PC-9 (cell line): ENCODE results near the gene PRDM16. TPM values are rescaled to one million over a fixed set of nuclear protein-coding genes. Genes with fewer than 3 reads are reported as not detected.

Experiments
- BruUV-seq: library from RNA; stranded (reverse); fragments of 400-500 nt; replicated peaks from 2 replicates; lab custom pipeline; 2021; lab: Mats Ljungman, UMichigan
- CTCF ChIA-PET: fragments of 300-600 bp; sonication (Branson Sonifier 250); formaldehyde crosslinking; loops from one replicate; lab custom pipeline; 2022; ENCODE audit warnings: antibody characterized with exemption; lab: Charles Lee
- POLR2A ChIA-PET: fragments of 300-600 bp; sonication (Branson Sonifier 250); formaldehyde crosslinking; loops from one replicate; lab custom pipeline; 2022; ENCODE audit warnings: antibody characterized with exemption; ENCODE audit not compliant: unreplicated experiment; lab: Charles Lee
- DNase-seq, 2 experiments: peaks; one replicate each; pipeline versions ENCODE4 v3.0.0 to v3.0.0-alpha.2; 2015 to 2022; ENCODE audit warnings: mixed read lengths in 1 of 2
- H2AFZ ChIP-seq: fragments of 200-600 bp; sonication (generic); 2 replicates; pipeline ENCODE4 v1.8.1; 2017; ENCODE audit warnings: antibody characterized with exemption
- H3F3A ChIP-seq: fragments of 200-600 bp; sonication (generic); 2 replicates; pipeline ENCODE4 v1.8.1; 2017; ENCODE audit warnings: antibody characterized with exemption, mild to moderate bottlenecking, low read depth; ENCODE audit not compliant: insufficient read depth
- H3K27ac ChIP-seq: fragments of 200-600 bp; sonication (generic); 2 replicates; pipeline ENCODE4 v1.6.1; 2016; ENCODE audit warnings: mixed run types
- H3K27me3 ChIP-seq: fragments of 200-600 bp; sonication (generic); 2 replicates; pipeline ENCODE4 v1.6.1; 2016; ENCODE audit warnings: low read depth, mixed run types; ENCODE audit not compliant: insufficient read depth
- H3K36me3 ChIP-seq: fragments of 200-600 bp; sonication (generic); 2 replicates; pipeline ENCODE4 v1.6.1; 2016; ENCODE audit warnings: low read depth, mixed run types
- H3K4me1 ChIP-seq: fragments of 200-600 bp; sonication (generic); replicated peaks from 2 replicates; pipeline ENCODE4 v1.6.1; 2016; ENCODE audit warnings: mixed run types; ENCODE audit not compliant: insufficient read depth
- H3K4me2 ChIP-seq: fragments of 200-600 bp; sonication (generic); 2 replicates; pipeline ENCODE4 v1.6.1; 2017; ENCODE audit warnings: mixed run types
- H3K4me3 ChIP-seq: fragments of 200-600 bp; sonication (generic); 2 replicates; pipeline ENCODE4 v1.6.1; 2016; ENCODE audit warnings: mixed run types
- H3K79me2 ChIP-seq: fragments of 200-600 bp; sonication (generic); 2 replicates; pipeline ENCODE4 v1.6.1; 2017; ENCODE audit warnings: low read depth, mixed run types
- H3K9me2 ChIP-seq: fragments of 200-600 bp; sonication (generic); 2 replicates; pipeline ENCODE4 v1.8.1; 2017; ENCODE audit warnings: mild to moderate bottlenecking; ENCODE audit not compliant: insufficient read depth
- H3K9me3 ChIP-seq: fragments of 200-600 bp; sonication (generic); 2 replicates; pipeline ENCODE4 v1.8.1; 2016; ENCODE audit warnings: low read depth; ENCODE audit not compliant: insufficient read depth
- H4K20me1 ChIP-seq: fragments of 200-600 bp; sonication (generic); 2 replicates; pipeline ENCODE4 v1.8.1; 2017; ENCODE audit not compliant: insufficient read depth
- CTCF ChIP-seq: fragments of 200-600 bp; sonication (generic); conservative IDR thresholded peaks from 2 replicates; pipeline ENCODE4 v1.6.1; 2017; ENCODE audit warnings: mixed run types, antibody characterized with exemption, mild to moderate bottlenecking, moderate library complexity
- EZH2 ChIP-seq: fragments of 200-600 bp; sonication (generic); IDR thresholded peaks from 2 replicates; pipeline ENCODE4 v1.8.0; 2017; ENCODE audit warnings: antibody characterized with exemption, low read depth
- intact Hi-C: fragments of 100-400 bp; cut with micrococcal nuclease; formaldehyde crosslinking; loops from one replicate; pipeline ENCODE4 v1.10.0; 2022; ENCODE audit not compliant: unreplicated experiment
- total RNA-seq: library from RNA; stranded (reverse); gene quantifications from 2 replicates; pipeline ENCODE4 v1.2.3, GENCODE V29; 2021

Gene PRDM16
- total RNA-seq, 1 experiment from 2014 or later = not detected

- H4K20me1 ChIP-seq = no peaks in the 10 kb centered on the region; the same call in 1 of the 2 replicates
- H3K27ac ChIP-seq = no peak overlapping the region
- H3K27me3 ChIP-seq = peaks cover 100% of the 10 kb centered on the region
- ChIA-PET POLR2A (no interaction called here), CTCF (no interaction called here)
- BruUV-seq = no TSS peak
- no peak overlapping the region for H3K4me2 ChIP-seq
- no peak for DNase-seq
- no peaks in the 10 kb centered on the region for H3K36me3 ChIP-seq
- H3K9me2 ChIP-seq = no peaks in the 10 kb centered on the region
- no peaks in the 10 kb centered on the region for H3K79me2 ChIP-seq
- H3F3A ChIP-seq = no peaks in the 10 kb centered on the region
- TF ChIP-seq CTCF = no peak
- TF ChIP-seq EZH2 = no peak
- no peaks in the 10 kb centered on the region for H3K4me1 ChIP-seq
- intact Hi-C loops = no loop called here
- no peaks in the 10 kb centered on the region for H3K9me3 ChIP-seq
- no peak overlapping the region for H2AFZ ChIP-seq
- no peak overlapping the region for H3K4me3 ChIP-seq
These were observed 68.4 kb downstream of the PRDM16 start for GRCh38 chr1:3137111-3138100.

GRCh38 chr1:3138623-3139151, 69.7 kb downstream of the PRDM16 start:
- Histone ChIP-seq H3K36me3 (no peaks in the 10 kb centered on the region), H3K27ac (no peak overlapping the region), H4K20me1 (no peaks in the 10 kb centered on the region; the same call in 1 of the 2 replicates), H3K4me1 (no peaks in the 10 kb centered on the region), H3K9me3 (no peaks in the 10 kb centered on the region), H3K4me2 (no peak overlapping the region), H3K9me2 (no peaks in the 10 kb centered on the region), H3F3A (no peaks in the 10 kb centered on the region), H3K27me3 (peaks cover 100% of the 10 kb centered on the region), H3K79me2 (no peaks in the 10 kb centered on the region), H2AFZ (no peak overlapping the region), H3K4me3 (no peak overlapping the region)
- ChIA-PET POLR2A (no interaction called here), CTCF (no interaction called here)
- intact Hi-C loops = no loop called here
- no TSS peak for BruUV-seq
- TF ChIP-seq EZH2 (no peak), CTCF (no peak)
- DNase-seq = no peak

- H3K79me2 ChIP-seq = no peaks in the 10 kb centered on the region
- H4K20me1 ChIP-seq = no peaks in the 10 kb centered on the region; the same call in 1 of the 2 replicates
- ChIA-PET CTCF (no interaction called here), POLR2A (no interaction called here)
- H3K4me2 ChIP-seq = no peak overlapping the region
- intact Hi-C loops = no loop called here
- H3F3A ChIP-seq = no peaks in the 10 kb centered on the region
- no peaks in the 10 kb centered on the region for H3K4me1 ChIP-seq
- H3K27me3 ChIP-seq = peaks cover 100% of the 10 kb centered on the region
- DNase-seq = no peak
- BruUV-seq = no TSS peak
- no peak overlapping the region for H2AFZ ChIP-seq
- no peaks in the 10 kb centered on the region for H3K9me2 ChIP-seq
- TF ChIP-seq EZH2 (no peak), CTCF (no peak)
- H3K36me3 ChIP-seq = no peaks in the 10 kb centered on the region
- H3K27ac ChIP-seq = no peak overlapping the region
- H3K9me3 ChIP-seq = no peaks in the 10 kb centered on the region
- no peak overlapping the region for H3K4me3 ChIP-seq
These were observed 70.4 kb downstream of the PRDM16 start for GRCh38 chr1:3139451-3139852.
